Measurements from ENCODE around the gene PTPN6. TPM values are rescaled to one million over a fixed set of nuclear protein-coding genes. Genes with fewer than 3 reads are reported as not detected.
A peak's percentile ranks its signal among the peaks of the same experiment; 100 is the strongest.

PTPN6 gene
- total and polyA plus RNA-seq, 2 of the 4 experiments (the other 2 are of a cell fraction): under 0.01 to 0.14 TPM

GRCh38 chr12:6917491-6918231 is 33.5 kb upstream of the PTPN6 start:
- in situ Hi-C loops (cut with MboI; ENCODE audit: low sequenced_read_pairs) (no loop called here), dilution Hi-C loops (cut with HindIII; ENCODE audit: low sequenced_read_pairs, unreplicated experiment) (no loop called here), intact Hi-C loops (cut with micrococcal nuclease) (no loop called here)
- Histone ChIP-seq H3K56ac (ENCODE audit: extremely low read depth, insufficient read depth, low read length) (no peak overlapping the region), H3K4me1 (ENCODE audit: control insufficient read depth, insufficient read depth, low read length) (peaks cover 23% of the 10 kb centered on the region), H3K23ac (ENCODE audit: low read depth, low read length) (peak overlapping the region; percentile 68; the same call in 1 of the 2 replicates), H3K9me3 (ENCODE audit: control insufficient read depth, insufficient read depth, low read length) (no peaks in the 10 kb centered on the region), H2BK120ac (ENCODE audit: low read depth, low read length) (no peak overlapping the region; the same call in 1 of the 2 replicates), H3K18ac (ENCODE audit: low read depth, low read length) (no peak overlapping the region), H2BK20ac (ENCODE audit: low read depth, low read length) (no peak overlapping the region), H3K9me1 (ENCODE audit: insufficient read depth, low read length) (peaks cover 8% of the 10 kb centered on the region; the same call in 1 of the 2 replicates), H2BK15ac (ENCODE audit: low read depth, low read length) (no peak overlapping the region), H4K8ac (ENCODE audit: low read depth in 2 of 2, low read length in 2 of 2) (peak overlapping the region in 1 of 2 experiments; percentile 53; a peak in 1 of 4 replicates), H4K91ac (ENCODE audit: insufficient read depth, low read depth, low read length) (peak overlapping the region; percentile 32; the same call in 1 of the 2 replicates), H3K4ac (ENCODE audit: low read depth, low read length) (peak overlapping the region; percentile 39), H4K5ac (ENCODE audit: low read depth, low read length) (no peak overlapping the region), H3K4me3 (ENCODE audit: insufficient read depth, low read depth, low read length) (no peak overlapping the region), H2AK9ac (replicated peaks; ENCODE audit: low read depth, low read length, poor library complexity) (peak overlapping the region; percentile 86), H3K27ac (ENCODE audit: insufficient read depth, low read length) (no peak overlapping the region), H2AK5ac (ENCODE audit: low read depth, low read length) (peak overlapping the region; percentile 64; the same call in 1 of the 2 replicates), H3K14ac (replicated peaks; ENCODE audit: low read depth, low read length) (0 out of 2 replicates have a peak overlapping the region, but pooled peaks have one; percentile 67), H3K4me2 (ENCODE audit: low read depth, low read length) (no peak overlapping the region), H2AFZ (replicated peaks; ENCODE audit: low read length, poor library complexity) (peak overlapping the region; percentile 83), H2BK5ac (ENCODE audit: low read depth, low read length, poor library complexity, severe bottlenecking) (no peak overlapping the region), H3K9ac (ENCODE audit: low read depth, low read length) (no peak overlapping the region), H3K27me3 (ENCODE audit: control insufficient read depth, insufficient read depth, low read length) (no peaks in the 10 kb centered on the region), H3K79me1 (ENCODE audit: low read depth in 1 of 2, low read length in 2 of 2) (peaks cover 37 to 41% of the 10 kb centered on the region in 2 experiments), H4K20me1 (ENCODE audit: insufficient read depth, low read length) (0 out of 2 replicates have a peak, but pooled peaks cover 6% of the 10 kb centered on the region), H3K36me3 (ENCODE audit: control insufficient read depth, insufficient read depth, low read length) (peaks cover 44% of the 10 kb centered on the region)
- DNase-seq: peak; percentile 65
- ATAC-seq (ENCODE audit: low read depth): no peak
- TF ChIP-seq POLR2A (IDR thresholded peaks at IDR 0.05; ENCODE audit: low read depth, low read length): no peak
- no peak for TF ChIP-seq MAFK (IDR thresholded peaks at IDR 0.05; ENCODE audit: low read depth, low read length)
- no peak for TF ChIP-seq RFX5 (IDR thresholded peaks at IDR 0.05; ENCODE audit: low read depth, low read length)
- no peak for TF ChIP-seq MXI1 (IDR thresholded peaks at IDR 0.05; ENCODE audit: borderline replicate concordance, low read depth, low read length)
- 50 to 100% methylated on average over 1 to 2 of the region's 14 CpGs for WGBS, 2 experiments (ENCODE audit: extremely low coverage in 2 of 2, insufficient read length in 1 of 2)
- BruUV-seq (replicated peaks): no TSS peak
- CTCF ChIA-PET: no interaction called here
- POLR2A ChIA-PET (ENCODE audit: unreplicated experiment): no interaction called here
